Activated CD8-positive, alpha-beta memory T cell treated with anti-CD3 and anti-CD28 coated beads for 4 hours (primary cell): ENCODE measurements around the gene APOBEC3H.
"Not testable (repeated sequence)": the region's sequence is repeated elsewhere in the genome, so short reads cannot be mapped to it uniquely, and the experiment has no call there.

Experiments
- DNase-seq, 2 donors: peaks; one replicate each; pipeline ENCODE4 v3.0.0-alpha.2; 2020; ENCODE audit warnings: low read depth in 2 of 2

APOBEC3H gene

GRCh38 chr22:39097098-39098020, at the start of gene APOBEC3H:
Gene APOBEC3H, plus strand, starts transcription at chr22:39097244. Its CDS starts 3,035 bp downstream, at chr22:39100279.
- no peak for DNase-seq

DNA sequence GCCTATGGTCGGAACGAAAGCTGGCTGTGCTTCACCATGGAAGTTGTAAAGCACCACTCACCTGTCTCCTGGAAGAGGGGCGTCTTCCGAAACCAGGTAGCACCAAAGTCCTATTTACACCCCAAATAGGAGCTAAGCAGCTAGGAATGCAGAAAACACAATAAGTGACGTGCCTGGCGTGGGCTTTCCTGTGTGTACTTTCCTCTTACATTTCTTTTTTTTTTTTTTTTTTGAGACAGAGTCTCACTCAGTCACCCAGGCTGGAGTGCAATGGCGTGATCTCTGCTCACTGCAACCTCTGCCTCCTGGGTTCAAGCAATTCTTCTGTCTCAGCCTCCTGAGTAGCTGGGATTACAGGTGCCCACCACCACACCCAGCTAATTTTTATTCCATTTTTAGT, 47.6 kb upstream of the APOBEC3H start:
- DNase-seq = not testable (repeated sequence)

- DNase-seq = not testable (repeated sequence)
These were observed 45.1 kb upstream of the APOBEC3H start for GRCh38 chr22:39051844-39052495.

- DNase-seq = no peak
These were observed 41.4 kb upstream of the APOBEC3H start for GRCh38 chr22:39055658-39056057.

GRCh38 chr22:39061290-39061689, 35.8 kb upstream of the APOBEC3H start:
- not testable (repeated sequence) for DNase-seq

- DNase-seq = not testable (repeated sequence)
These were observed 35.1 kb upstream of the APOBEC3H start for GRCh38 chr22:39061951-39062350.

GRCh38 chr22:39063904-39064303, 33.1 kb upstream of the APOBEC3H start:
- DNase-seq = not testable (repeated sequence)

DNA sequence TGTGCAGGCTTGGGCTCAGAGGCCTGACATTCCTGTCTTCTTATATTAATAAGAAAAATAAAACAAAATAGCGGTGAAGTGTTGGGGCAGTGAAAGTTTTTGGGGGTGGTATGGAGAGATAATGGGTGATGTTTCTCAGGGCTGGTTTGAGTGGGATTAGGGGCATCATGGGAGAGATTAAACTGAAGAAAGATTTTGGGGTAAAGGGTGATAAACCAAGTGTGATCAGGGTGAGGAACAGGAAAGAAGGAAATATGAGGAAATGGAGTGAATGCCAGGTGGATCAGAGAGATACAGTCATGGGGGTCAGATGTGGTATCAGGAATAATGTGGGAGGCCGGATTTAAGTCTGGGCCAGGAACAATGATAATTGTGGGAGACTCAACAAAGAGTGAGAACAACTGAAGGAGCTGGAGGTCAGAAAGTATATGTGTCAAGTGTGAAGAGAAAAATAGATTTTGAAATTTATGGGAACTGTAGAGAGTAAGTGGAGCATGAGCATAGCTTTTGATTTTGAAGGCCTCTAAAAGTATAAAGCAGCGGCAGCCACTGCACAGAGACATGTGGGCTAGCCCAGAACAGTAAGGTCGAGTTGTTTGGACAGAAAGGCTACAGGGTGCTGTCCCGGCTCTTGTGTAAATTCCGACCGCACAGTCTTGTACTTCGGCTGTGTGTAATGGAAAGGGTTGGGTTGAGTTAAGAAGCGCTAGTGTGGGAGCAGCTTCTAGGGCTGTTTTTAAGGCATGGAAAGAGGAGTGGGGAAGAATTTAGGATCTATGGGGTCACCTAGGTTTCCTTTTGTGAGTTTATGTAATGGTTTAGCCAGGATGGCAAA, 30.4 kb upstream of the APOBEC3H start:
- DNase-seq = not testable (repeated sequence)

- no peak for DNase-seq
These were observed 28.8 kb upstream of the APOBEC3H start for GRCh38 chr22:39068033-39068785.

DNA sequence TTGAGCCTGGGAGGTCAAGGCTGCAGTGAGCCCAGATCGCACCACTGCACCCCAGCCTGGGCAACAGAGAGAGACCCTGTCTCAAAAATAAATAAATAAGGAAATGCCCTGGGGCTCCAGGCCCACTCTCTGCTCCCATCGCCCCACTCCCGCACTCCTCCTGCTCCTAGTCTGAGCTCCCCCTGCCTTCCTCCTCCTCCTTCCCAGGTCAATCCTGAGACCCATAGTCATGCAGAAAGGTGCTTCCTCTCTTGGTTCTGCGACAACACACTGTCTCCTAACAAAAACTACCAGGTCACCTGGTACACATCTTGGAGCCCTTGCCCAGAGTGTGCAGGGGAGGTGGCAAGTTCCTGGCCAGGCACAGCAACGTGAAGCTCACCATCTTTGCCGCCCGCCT, 26.9 kb upstream of the APOBEC3H start:
- no peak for DNase-seq

DNA sequence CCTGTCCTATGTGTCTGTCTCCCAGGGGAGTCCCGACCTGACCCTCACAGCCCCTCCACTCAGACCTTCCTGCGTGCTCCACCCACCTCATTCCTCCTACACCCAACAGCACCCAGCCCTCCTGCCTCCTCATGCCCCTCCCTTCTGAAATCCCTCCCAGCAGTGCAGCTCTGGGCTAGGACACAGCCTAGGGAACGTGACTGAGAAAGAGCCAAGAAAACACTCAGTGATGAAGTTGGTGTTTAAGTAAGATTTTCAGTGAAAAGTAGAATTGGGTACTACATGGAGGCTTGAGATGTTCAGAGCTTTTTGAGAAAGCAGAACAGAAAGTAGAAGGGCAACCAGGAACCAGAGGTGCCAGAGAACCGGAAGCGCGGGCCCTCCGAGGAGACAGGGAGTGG, 24.5 kb upstream of the APOBEC3H start:
- not testable (repeated sequence) for DNase-seq

- DNase-seq = no peak
These were observed 23.1 kb upstream of the APOBEC3H start for GRCh38 chr22:39073981-39074380.

GRCh38 chr22:39076155-39077025, 20.7 kb upstream of the APOBEC3H start:
- not testable (repeated sequence) for DNase-seq

DNA sequence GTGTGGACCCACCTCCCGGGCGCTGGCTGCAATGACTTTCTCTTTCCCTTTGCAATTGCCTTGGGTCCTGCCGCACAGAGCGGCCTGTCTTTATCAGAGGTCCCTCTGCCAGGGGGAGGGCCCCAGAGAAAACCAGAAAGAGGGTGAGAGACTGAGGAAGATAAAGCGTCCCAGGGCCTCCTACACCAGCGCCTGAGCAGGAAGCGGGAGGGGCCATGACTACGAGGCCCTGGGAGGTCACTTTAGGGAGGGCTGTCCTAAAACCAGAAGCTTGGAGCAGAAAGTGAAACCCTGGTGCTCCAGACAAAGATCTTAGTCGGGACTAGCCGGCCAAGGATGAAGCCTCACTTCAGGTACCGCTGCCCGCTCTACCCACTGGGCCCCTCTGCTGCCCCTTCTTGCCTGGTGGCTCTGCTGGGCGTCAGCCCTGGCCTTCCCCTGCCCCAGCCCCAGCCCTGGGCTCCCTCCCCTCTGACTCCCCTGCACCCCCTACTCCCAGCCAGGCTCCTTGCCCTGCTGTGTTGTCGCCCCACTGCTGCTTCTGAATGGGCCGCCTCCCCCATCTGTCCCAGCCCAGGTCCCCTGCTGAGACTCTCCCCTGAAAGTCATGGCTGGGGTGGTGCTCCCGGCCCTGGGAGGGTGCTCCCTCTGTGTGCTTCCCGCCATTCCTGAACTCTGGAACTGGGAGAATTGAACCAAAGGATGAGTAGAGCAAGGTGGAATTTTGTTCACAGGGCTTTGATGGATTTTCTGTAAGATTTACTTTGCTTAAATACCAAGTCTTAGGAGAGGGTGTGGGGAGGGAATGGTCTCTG, 19.8 kb upstream of the APOBEC3H start, which contains the start of gene APOBEC3G:
Gene APOBEC3G, plus strand, starts transcription at position 250 of the 815 bp plus-strand sequence. Its CDS starts 87 bp downstream, at position 337.
- DNase-seq = not testable (repeated sequence)

DNA sequence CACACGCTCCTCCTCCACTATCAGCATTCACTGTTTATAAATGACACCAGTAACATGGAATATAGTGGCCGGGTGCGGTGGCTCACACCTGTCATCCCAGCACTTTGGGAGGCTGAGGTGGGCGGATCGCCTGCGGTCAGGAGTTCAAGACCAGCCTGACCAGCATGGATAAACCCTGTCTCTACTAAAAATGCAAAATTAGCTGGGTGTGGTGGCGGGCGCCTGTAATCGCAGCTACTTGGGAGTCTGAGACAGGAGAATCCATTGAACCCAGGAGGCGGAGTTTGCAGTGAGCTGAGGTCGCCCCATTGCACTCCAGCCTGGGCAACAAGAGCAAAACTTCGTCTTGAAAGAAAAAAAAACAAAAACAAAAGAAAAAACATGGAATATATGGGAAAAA, 19.1 kb upstream of the APOBEC3H start:
- not testable (repeated sequence) for DNase-seq

DNA sequence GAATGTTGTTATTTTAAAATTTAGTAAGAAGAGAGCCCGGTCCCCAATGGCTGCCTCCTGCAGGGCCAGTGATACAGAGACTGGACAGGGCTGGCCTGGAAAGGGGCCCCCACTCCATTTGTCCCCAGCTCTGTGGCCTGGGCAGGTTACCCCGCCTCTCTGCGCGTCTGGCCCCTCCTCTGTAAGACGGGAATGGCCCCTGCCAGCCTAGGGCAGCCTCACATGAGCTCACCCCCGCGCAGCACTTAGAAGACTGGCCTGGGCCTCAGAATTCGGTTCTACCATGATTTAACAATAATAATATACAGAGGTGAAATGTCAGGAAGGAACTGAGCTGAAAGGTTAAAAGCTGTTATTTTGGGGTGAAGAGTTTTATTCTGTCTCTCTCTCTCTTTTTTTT, 18.7 kb upstream of the APOBEC3H start:
- DNase-seq = no peak

DNA sequence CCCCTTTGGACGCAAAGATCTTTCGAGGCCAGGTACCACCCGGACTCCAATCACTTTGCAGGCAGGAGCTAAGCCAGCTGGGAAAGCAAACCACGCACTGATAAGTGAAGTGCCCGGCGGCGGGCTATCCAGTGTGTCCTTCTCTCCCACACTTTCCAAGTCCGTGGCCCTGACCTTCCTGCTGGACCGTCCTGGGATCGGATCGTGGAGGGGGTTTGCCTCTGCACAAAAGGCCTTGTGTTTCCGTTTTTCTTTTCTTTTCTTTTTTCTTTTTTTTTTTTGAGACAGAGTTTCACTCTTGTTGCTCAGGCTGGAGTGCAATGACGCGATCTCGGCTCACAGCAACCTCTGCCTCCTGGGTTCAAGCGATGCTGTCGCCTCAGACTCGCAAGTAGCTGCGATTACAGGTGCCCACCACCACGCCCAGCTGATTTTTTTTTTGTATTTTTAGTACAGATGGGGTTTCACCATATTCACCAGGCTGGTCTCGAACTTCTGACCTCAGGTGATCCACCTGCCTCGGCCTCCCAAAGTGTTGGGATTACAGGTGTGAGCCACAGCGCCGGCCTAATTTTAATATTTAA, 17.9 kb upstream of the APOBEC3H start:
- DNase-seq = not testable (repeated sequence)

- DNase-seq = no peak
These were observed 16.8 kb upstream of the APOBEC3H start for GRCh38 chr22:39080052-39080762.
